Measurements from ENCODE around the gene MED6. TPM values are rescaled to one million over a fixed set of nuclear protein-coding genes. Genes with fewer than 3 reads are reported as not detected.

Gene MED6
- total RNA-seq, 2 experiments from 2014 or later: 90.2 to 97.2 TPM

GRCh38 chr14:70642303-70643235, 42.1 kb upstream of the MED6 start:
- TF ChIP-seq, protein P1, sequence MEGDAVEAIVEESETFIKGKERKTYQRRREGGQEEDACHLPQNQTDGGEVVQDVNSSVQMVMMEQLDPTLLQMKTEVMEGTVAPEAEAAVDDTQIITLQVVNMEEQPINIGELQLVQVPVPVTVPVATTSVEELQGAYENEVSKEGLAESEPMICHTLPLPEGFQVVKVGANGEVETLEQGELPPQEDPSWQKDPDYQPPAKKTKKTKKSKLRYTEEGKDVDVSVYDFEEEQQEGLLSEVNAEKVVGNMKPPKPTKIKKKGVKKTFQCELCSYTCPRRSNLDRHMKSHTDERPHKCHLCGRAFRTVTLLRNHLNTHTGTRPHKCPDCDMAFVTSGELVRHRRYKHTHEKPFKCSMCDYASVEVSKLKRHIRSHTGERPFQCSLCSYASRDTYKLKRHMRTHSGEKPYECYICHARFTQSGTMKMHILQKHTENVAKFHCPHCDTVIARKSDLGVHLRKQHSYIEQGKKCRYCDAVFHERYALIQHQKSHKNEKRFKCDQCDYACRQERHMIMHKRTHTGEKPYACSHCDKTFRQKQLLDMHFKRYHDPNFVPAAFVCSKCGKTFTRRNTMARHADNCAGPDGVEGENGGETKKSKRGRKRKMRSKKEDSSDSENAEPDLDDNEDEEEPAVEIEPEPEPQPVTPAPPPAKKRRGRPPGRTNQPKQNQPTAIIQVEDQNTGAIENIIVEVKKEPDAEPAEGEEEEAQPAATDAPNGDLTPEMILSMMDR (IDR thresholded peaks at IDR 0.05): no peak
- CTCF ChIA-PET: interaction anchor here (0.9 to 2.6 kb wide), 3 partner anchors 10 to 31 kb away, joined by 3 to 18 read pairs (median 4); no protein-coding TSS in a partner anchor
- Mint-ChIP-seq H3K4me1 (ENCODE audit: low read depth) (peaks cover 67% of the 10 kb centered on the region), H3K27me3 (no peaks in the 10 kb centered on the region), H3K4me3 (peak overlapping the region; percentile 96), H3K27ac (peak overlapping the region; percentile 95), H3K36me3 (ENCODE audit: low read depth) (peaks cover 37% of the 10 kb centered on the region), H3K9me3 (no peaks in the 10 kb centered on the region)
- no peaks in the 10 kb centered on the region for H3K36me3 ChIP-seq (ENCODE audit: insufficient read depth, low read length)
- peak overlapping the region; percentile 70 to 80 for H3K27ac ChIP-seq (ENCODE audit: low read depth in 1 of 2, low read length in 2 of 2)
- intact Hi-C loops (cut with DNase I, micrococcal nuclease): loop anchor here (1.0 to 10.0 kb wide), 9 partner anchors 13 to 1028 kb away; partner anchors contain the start of genes MED6 (in 2 of the 2), MAP3K9 (in 1 of the 2), PCNX1 (in 1 of the 2) and SUSD6 (in 1 of the 2)
- no peaks in the 10 kb centered on the region for H3K27me3 ChIP-seq (ENCODE audit: control insufficient read depth in 1 of 2, insufficient read depth in 2 of 2, low read length in 2 of 2)
- DNase-seq (peak in 7 of 14 experiments; percentile 13 to 62 (median 39)), ATAC-seq (ENCODE audit: poor library complexity) (peak; percentile 22)
- H3K4me3 ChIP-seq (ENCODE audit: low read length): peak overlapping the region; percentile 87
- H3K9me3 ChIP-seq (ENCODE audit: control insufficient read depth in 1 of 2, insufficient read depth in 1 of 2, low read length in 2 of 2): no peaks in the 10 kb centered on the region
- POLR2A ChIA-PET: interaction anchor here (0.7 to 7.1 kb wide), 9 partner anchors 9 to 265 kb away, joined by 3 to 182 read pairs (median 6); partner anchors contain the start of genes MAP3K9 and PCNX1
- peaks cover 51% of the 10 kb centered on the region for H3K4me1 ChIP-seq (ENCODE audit: insufficient read depth, low read length)

GRCh38 chr14:70641548-70642302, 41.3 kb upstream of the MED6 start, which contains the start of gene TTC9:
TTC9 (plus strand) TSS chr14:70641916; CDS start chr14:70642130, 214 bp downstream.
- intact Hi-C loops (cut with DNase I, micrococcal nuclease): loop anchor here (1.0 to 10.0 kb wide), 9 partner anchors 14 to 1027 kb away; partner anchors contain the start of genes MED6 (in 2 of the 2), MAP3K9 (in 1 of the 2), PCNX1 (in 1 of the 2) and SUSD6 (in 1 of the 2)
- peaks cover 60% of the 10 kb centered on the region for H3K4me1 Mint-ChIP-seq (ENCODE audit: low read depth)
- TF ChIP-seq, protein P1 (IDR thresholded peaks at IDR 0.05): no peak

More at GRCh38 chr14:70641548-70642302, 41.3 kb upstream of the MED6 start, which contains the start of gene TTC9:
- H3K9me3 Mint-ChIP-seq: no peaks in the 10 kb centered on the region
- H3K36me3 Mint-ChIP-seq (ENCODE audit: low read depth): peaks cover 35% of the 10 kb centered on the region
- H3K27ac Mint-ChIP-seq: peak within 1 kb of the TSS; percentile 98
- H3K27me3 Mint-ChIP-seq: no peaks in the 10 kb centered on the region
- no peaks in the 10 kb centered on the region for H3K27me3 ChIP-seq (ENCODE audit: control insufficient read depth in 1 of 2, insufficient read depth in 2 of 2, low read length in 2 of 2)
- no peaks in the 10 kb centered on the region for H3K9me3 ChIP-seq (ENCODE audit: control insufficient read depth in 1 of 2, insufficient read depth in 1 of 2, low read length in 2 of 2)
- peaks cover 46% of the 10 kb centered on the region for H3K4me1 ChIP-seq (ENCODE audit: insufficient read depth, low read length)
- peak within 1 kb of the TSS; percentile 98 for H3K4me3 Mint-ChIP-seq
- ChIA-PET POLR2A (interaction anchor here (0.6 to 7.1 kb wide), 11 partner anchors 10 to 357 kb away, joined by 3 to 182 read pairs (median 4); partner anchors contain the start of genes MAP3K9, MED6 and PCNX1), CTCF (interaction anchor here (0.8 to 2.6 kb wide), 4 partner anchors 20 to 266 kb away, joined by 3 to 18 read pairs (median 3); partner anchors contain the start of gene PCNX1)
- H3K4me3 ChIP-seq (ENCODE audit: low read length): peak within 1 kb of the TSS; percentile 87
- H3K27ac ChIP-seq (ENCODE audit: low read depth in 1 of 2, low read length in 2 of 2): peak within 1 kb of the TSS; percentile 70 to 80
- H3K36me3 ChIP-seq (ENCODE audit: insufficient read depth, low read length): no peaks in the 10 kb centered on the region
- peak; percentile 10 for ATAC-seq (ENCODE audit: poor library complexity)
- peak in 5 of 14 experiments; percentile 32 to 66 (median 48) for DNase-seq

Data from CD4-positive, alpha-beta T cell (primary cell).